Measurements from ENCODE around the gene CDC42BPG. TPM values are rescaled to one million over a fixed set of nuclear protein-coding genes. Genes with fewer than 3 reads are reported as not detected.
A peak's percentile ranks its signal among the peaks of the same experiment; 100 is the strongest.

Gene CDC42BPG
- total RNA-seq, 1 experiment from 2014 or later, result 26.5 TPM

DNA sequence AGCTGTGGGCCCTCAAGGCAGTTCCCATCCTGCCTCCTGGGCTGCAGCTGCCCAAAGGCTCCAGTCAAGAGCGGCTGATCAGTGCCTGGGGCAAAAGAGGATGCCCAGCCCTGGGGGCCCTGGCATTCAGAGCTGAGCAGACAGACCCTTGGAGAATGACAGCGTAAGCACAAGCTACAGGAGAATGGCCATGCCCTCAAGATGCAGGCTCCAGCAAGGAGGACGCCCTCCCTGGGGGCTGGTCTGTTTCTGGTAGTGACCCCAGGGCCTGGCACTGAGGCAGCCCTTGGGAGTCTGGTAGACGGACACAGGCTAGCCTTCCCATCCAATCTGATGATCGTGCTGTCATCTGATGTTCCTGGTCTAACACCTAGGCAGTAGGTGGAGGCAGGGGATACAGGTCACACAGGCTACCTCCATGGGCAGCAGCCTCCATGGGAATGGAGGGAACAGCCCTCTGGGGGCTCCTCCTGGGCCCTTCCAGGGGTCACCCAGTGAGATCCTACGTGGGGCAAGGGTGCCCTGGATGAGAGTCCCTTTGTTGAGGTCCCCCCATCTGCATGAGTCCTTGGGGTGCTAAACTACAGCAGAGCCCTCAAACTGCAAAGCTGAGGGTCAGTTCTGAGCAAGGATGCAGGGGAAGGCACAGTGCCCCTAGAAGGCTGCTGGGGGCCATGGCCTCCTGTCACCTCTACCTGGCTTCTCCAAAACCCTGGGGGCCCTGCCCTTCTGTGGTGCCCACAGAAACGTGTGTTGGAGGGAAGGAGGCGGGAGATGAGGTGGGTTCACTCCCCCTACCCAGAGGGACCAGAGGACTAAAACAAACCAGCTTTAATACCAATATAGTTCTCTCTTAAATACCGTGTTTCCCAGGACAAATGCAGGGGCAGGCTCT lies 55.9 kb downstream of the CDC42BPG start:
- no TSS peak for BruUV-seq (replicated peaks)
- H3K4me3 Mint-ChIP-seq (ENCODE audit: low read depth, unreplicated experiment), result no peak overlapping the region
- H3K36me3 Mint-ChIP-seq (ENCODE audit: insufficient read depth, unreplicated experiment), result no peaks in the 10 kb centered on the region
- intact Hi-C loops (cut with micrococcal nuclease; ENCODE audit: unreplicated experiment), result loop anchor here (5.0 kb wide), 1 partner anchor 329 kb away; the partner anchor contains the start of gene ZNHIT2
- TF ChIP-seq, protein P1, sequence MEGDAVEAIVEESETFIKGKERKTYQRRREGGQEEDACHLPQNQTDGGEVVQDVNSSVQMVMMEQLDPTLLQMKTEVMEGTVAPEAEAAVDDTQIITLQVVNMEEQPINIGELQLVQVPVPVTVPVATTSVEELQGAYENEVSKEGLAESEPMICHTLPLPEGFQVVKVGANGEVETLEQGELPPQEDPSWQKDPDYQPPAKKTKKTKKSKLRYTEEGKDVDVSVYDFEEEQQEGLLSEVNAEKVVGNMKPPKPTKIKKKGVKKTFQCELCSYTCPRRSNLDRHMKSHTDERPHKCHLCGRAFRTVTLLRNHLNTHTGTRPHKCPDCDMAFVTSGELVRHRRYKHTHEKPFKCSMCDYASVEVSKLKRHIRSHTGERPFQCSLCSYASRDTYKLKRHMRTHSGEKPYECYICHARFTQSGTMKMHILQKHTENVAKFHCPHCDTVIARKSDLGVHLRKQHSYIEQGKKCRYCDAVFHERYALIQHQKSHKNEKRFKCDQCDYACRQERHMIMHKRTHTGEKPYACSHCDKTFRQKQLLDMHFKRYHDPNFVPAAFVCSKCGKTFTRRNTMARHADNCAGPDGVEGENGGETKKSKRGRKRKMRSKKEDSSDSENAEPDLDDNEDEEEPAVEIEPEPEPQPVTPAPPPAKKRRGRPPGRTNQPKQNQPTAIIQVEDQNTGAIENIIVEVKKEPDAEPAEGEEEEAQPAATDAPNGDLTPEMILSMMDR (IDR thresholded peaks at IDR 0.05; ENCODE audit: unreplicated experiment), result no peak
- no peak overlapping the region for H3K27ac Mint-ChIP-seq (ENCODE audit: unreplicated experiment)
- H3K4me1 Mint-ChIP-seq (ENCODE audit: low read depth, unreplicated experiment), result no peaks in the 10 kb centered on the region
- no peaks in the 10 kb centered on the region for H3K27me3 Mint-ChIP-seq (ENCODE audit: unreplicated experiment)
- DNase-seq, result no peak
- CTCF ChIA-PET, result interaction anchor here (0.6 to 0.9 kb wide), 6 partner anchors 10 to 394 kb away, joined by 3 to 6 read pairs (median 4); partner anchors contain the start of genes BATF2, CDC42BPG and SF1
- no peaks in the 10 kb centered on the region for H3K9me3 Mint-ChIP-seq (ENCODE audit: low read depth, unreplicated experiment)

DNA sequence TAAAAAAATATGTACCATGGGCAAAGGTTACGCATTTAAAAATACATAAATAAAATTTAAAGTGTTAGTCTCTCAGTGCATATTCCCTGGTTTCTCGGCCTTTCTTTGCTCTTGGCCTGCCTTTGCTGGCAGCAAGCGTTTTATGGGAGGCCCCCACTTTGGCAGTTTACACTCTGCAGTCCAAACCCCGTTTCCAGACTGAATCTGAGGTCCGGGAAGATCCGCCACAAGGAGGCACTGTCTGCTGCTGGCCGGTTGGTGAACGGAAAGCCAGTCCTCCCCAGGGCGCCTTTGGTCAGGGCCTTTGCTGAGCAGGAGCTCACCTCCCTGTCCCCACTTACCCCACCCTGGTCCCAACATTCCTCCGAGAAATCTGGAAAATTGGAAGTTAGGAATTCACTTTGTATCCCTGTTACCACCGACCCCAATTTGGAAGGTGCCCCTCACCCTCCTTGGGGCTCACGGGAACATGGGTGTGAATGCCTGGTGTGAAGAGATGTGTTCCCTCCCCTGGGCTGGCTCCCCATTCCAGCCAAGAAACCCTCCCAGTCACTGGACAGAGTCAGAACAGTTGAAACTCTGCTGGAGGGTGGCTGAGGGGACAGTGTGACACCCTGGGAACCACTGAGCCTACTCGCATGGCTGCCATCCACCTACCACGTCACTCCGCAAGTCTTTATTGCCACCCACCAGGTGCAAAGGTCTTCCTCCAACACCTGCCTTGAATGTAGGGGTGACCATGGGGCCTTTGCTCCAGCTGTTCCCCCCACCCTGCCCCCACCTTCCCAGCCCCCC lies 56.7 kb downstream of the CDC42BPG start:
- TF ChIP-seq, protein P1 (IDR thresholded peaks at IDR 0.05; ENCODE audit: unreplicated experiment), result peak; percentile 74
- Mint-ChIP-seq H3K9me3 (ENCODE audit: low read depth, unreplicated experiment) (no peaks in the 10 kb centered on the region), H3K4me1 (ENCODE audit: low read depth, unreplicated experiment) (no peaks in the 10 kb centered on the region), H3K36me3 (ENCODE audit: insufficient read depth, unreplicated experiment) (no peaks in the 10 kb centered on the region), H3K27me3 (ENCODE audit: unreplicated experiment) (no peaks in the 10 kb centered on the region), H3K27ac (ENCODE audit: unreplicated experiment) (no peak overlapping the region), H3K4me3 (ENCODE audit: low read depth, unreplicated experiment) (no peak overlapping the region)
- CTCF ChIA-PET, result interaction anchor here (0.6 to 0.9 kb wide), 7 partner anchors 9 to 863 kb away, joined by 3 to 6 read pairs (median 3); partner anchors contain the start of genes BATF2, CDC42BPG and SF1
- no TSS peak for BruUV-seq (replicated peaks)
- intact Hi-C loops (cut with micrococcal nuclease; ENCODE audit: unreplicated experiment), result loop anchor here (5.0 kb wide), 1 partner anchor 330 kb away; the partner anchor contains the start of gene ZNHIT2
- DNase-seq, result peak; percentile 78

DNA sequence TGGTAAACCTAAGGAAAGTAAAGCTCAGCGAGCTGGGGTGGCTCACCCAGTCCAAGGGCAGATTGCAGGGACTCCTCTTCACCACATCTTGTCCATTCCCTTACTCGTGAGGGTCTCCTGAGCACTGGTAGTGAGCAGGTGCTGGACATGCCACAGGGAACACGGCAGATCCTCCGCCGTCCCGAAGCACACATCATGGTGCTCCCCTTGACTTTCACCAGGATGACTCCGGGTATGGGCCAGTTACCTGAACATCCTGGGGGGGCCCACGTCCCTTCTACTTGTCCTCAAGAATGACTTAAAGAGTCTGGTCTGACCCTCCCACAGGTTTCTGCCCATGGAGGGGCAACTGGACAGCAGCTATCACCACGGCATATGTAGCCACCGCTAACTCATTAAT lies 58.1 kb downstream of the CDC42BPG start:
- Mint-ChIP-seq H3K27ac (ENCODE audit: unreplicated experiment) (no peak overlapping the region), H3K4me1 (ENCODE audit: low read depth, unreplicated experiment) (no peaks in the 10 kb centered on the region), H3K27me3 (ENCODE audit: unreplicated experiment) (no peaks in the 10 kb centered on the region), H3K4me3 (ENCODE audit: low read depth, unreplicated experiment) (no peak overlapping the region), H3K36me3 (ENCODE audit: insufficient read depth, unreplicated experiment) (no peaks in the 10 kb centered on the region), H3K9me3 (ENCODE audit: low read depth, unreplicated experiment) (no peaks in the 10 kb centered on the region)
- DNase-seq, result no peak
- CTCF ChIA-PET, result no interaction called here
- no TSS peak for BruUV-seq (replicated peaks)
- intact Hi-C loops (cut with micrococcal nuclease; ENCODE audit: unreplicated experiment), result loop anchor here (5.0 kb wide), 1 partner anchor 331 kb away; the partner anchor contains the start of gene ZNHIT2
- TF ChIP-seq, protein P1 (IDR thresholded peaks at IDR 0.05; ENCODE audit: unreplicated experiment), result no peak

DNA sequence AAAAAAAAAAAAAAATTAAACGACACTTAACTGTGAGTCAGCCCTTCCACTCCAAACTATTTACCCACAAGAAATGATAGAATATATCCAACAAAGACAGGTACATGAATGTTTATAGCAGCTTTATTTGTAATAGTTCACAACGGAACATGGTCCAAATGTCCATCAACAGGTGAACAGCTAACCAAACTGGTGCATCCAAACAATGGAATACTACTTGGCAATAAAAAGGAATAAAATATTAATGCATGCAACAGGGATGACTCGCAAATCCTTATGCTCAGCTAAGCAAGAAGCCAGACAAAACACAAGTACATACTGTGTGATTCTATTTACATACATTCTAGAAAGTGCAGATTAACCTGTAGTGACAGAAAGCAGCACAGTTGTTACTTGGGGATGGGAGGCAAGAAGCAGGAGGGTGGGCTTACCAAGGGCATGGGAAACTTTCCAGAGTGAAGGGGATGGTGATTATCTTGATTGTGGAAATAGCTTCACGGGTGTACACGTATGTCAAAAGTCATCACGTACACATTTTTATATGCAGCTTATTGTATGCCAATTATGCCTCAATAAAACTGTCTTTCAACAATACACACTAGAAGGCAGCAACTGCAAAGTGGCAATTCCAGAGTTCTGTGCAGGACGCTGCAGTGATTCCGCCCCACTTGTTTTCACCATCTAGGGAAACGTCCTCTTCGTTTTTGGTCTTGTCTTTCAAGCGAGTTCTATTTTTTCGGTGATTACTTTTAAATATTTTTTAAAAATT lies 59.5 kb downstream of the CDC42BPG start:
- intact Hi-C loops (cut with micrococcal nuclease; ENCODE audit: unreplicated experiment), result loop anchor here (5.0 kb wide), 1 partner anchor 332 kb away; the partner anchor contains the start of gene ZNHIT2
- Mint-ChIP-seq H3K36me3 (ENCODE audit: insufficient read depth, unreplicated experiment) (peaks cover 4% of the 10 kb centered on the region), H3K4me3 (ENCODE audit: low read depth, unreplicated experiment) (no peak overlapping the region)

More for the DNA sequence above, 59.5 kb downstream of the CDC42BPG start:
- no peak for DNase-seq
- no peaks in the 10 kb centered on the region for H3K9me3 Mint-ChIP-seq (ENCODE audit: low read depth, unreplicated experiment)
- no peaks in the 10 kb centered on the region for H3K4me1 Mint-ChIP-seq (ENCODE audit: low read depth, unreplicated experiment)
- H3K27ac Mint-ChIP-seq (ENCODE audit: unreplicated experiment), result no peak overlapping the region
- TF ChIP-seq, protein P1 (IDR thresholded peaks at IDR 0.05; ENCODE audit: unreplicated experiment), result no peak
- BruUV-seq (replicated peaks), result no TSS peak
- CTCF ChIA-PET, result interaction anchor here (0.7 kb wide), 1 partner anchor 423 kb away, joined by 5 read pairs; no protein-coding TSS in a partner anchor
- no peaks in the 10 kb centered on the region for H3K27me3 Mint-ChIP-seq (ENCODE audit: unreplicated experiment)
